ENCODE data around the gene DUSP2. TPM values are rescaled to one million over a fixed set of nuclear protein-coding genes. Genes with fewer than 3 reads are reported as not detected.

Gene DUSP2
- total RNA-seq, 2 experiments from 2014 or later, result 311 to 313 TPM

DNA sequence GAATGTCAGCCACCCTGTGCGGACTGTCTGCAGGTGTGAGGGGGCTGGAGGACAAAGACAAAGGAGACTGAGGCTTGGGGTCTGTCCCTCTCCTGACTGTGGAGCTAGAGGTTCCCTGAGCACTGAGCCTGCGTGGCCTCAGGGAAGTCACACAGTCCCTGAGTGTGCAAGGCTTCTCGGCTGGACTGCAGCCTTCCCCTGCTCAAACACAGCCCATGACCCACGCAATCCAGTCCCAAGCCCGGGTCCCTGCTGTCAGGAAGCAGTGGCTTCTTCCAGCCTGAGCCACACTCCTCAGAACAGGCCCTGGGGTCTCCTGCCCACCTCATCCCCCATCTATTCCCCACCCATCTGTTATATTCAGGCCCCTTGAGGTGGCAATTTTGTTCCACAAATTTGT is 9.6 kb downstream of the DUSP2 start:
- H3K36me3 Mint-ChIP-seq (ENCODE audit: low read depth), result peaks cover 7% of the 10 kb centered on the region
- no peak overlapping the region for H3K27ac Mint-ChIP-seq
- no peaks in the 10 kb centered on the region for H3K27me3 Mint-ChIP-seq
- POLR2A ChIA-PET, result interaction anchor here (0.6 to 14.8 kb wide), 5 partner anchors 10 to 107 kb away, joined by 3 to 690 read pairs (median 12); partner anchors contain the start of genes DUSP2 and STARD7
- ATAC-seq (no peak), DNase-seq (no peak)
- intact Hi-C loops (cut with micrococcal nuclease), result loop anchor here (5.0 kb wide), 1 partner anchor 127 kb away; no protein-coding TSS in a partner anchor
- H3K4me1 Mint-ChIP-seq (ENCODE audit: low read depth), result peaks cover 29% of the 10 kb centered on the region
- CTCF ChIA-PET, result interaction anchor here (1.2 to 14.1 kb wide), 2 partner anchors 19 to 39 kb away, joined by 3 to 540 read pairs; no protein-coding TSS in a partner anchor
- TF ChIP-seq, protein P1, sequence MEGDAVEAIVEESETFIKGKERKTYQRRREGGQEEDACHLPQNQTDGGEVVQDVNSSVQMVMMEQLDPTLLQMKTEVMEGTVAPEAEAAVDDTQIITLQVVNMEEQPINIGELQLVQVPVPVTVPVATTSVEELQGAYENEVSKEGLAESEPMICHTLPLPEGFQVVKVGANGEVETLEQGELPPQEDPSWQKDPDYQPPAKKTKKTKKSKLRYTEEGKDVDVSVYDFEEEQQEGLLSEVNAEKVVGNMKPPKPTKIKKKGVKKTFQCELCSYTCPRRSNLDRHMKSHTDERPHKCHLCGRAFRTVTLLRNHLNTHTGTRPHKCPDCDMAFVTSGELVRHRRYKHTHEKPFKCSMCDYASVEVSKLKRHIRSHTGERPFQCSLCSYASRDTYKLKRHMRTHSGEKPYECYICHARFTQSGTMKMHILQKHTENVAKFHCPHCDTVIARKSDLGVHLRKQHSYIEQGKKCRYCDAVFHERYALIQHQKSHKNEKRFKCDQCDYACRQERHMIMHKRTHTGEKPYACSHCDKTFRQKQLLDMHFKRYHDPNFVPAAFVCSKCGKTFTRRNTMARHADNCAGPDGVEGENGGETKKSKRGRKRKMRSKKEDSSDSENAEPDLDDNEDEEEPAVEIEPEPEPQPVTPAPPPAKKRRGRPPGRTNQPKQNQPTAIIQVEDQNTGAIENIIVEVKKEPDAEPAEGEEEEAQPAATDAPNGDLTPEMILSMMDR (IDR thresholded peaks at IDR 0.05), result no peak
- H3K9me3 Mint-ChIP-seq, result no peaks in the 10 kb centered on the region
- H3K4me3 Mint-ChIP-seq, result no peak overlapping the region

DNA sequence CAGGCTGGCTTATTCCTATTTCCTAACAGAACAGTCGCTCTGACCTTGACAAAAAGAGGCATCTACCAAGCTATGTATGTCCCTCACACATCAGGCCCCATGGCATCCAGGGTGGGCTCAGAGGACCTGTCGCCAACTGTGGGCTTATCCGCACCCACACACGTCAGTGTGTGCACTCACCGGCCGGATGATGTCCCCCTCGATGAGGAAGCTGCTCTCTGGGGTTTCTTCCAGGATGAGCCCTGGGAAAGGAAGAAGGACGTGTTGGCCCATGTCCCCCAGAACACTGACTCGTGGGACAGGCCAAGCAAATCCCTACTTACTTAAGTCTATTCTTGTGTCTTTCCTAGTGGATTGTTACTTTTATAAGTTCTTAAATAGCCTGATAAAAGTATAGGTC is 10.1 kb downstream of the DUSP2 start:
- ChIA-PET POLR2A (interaction anchor here (0.6 to 14.8 kb wide), 4 partner anchors 10 to 107 kb away, joined by 3 to 690 read pairs (median 32); partner anchors contain the start of gene DUSP2), CTCF (interaction anchor here (1.2 to 14.1 kb wide), 2 partner anchors 18 to 39 kb away, joined by 3 to 540 read pairs; no protein-coding TSS in a partner anchor)
- Mint-ChIP-seq H3K36me3 (ENCODE audit: low read depth) (peaks cover 7% of the 10 kb centered on the region), H3K9me3 (no peaks in the 10 kb centered on the region), H3K4me3 (no peak overlapping the region), H3K27ac (no peak overlapping the region), H3K4me1 (ENCODE audit: low read depth) (peaks cover 31% of the 10 kb centered on the region), H3K27me3 (no peaks in the 10 kb centered on the region)
- DNase-seq, result no peak
- ATAC-seq, result no peak
- intact Hi-C loops (cut with micrococcal nuclease), result loop anchor here (5.0 kb wide), 1 partner anchor 127 kb away; no protein-coding TSS in a partner anchor
- TF ChIP-seq, protein P1 (IDR thresholded peaks at IDR 0.05), result no peak

DNA sequence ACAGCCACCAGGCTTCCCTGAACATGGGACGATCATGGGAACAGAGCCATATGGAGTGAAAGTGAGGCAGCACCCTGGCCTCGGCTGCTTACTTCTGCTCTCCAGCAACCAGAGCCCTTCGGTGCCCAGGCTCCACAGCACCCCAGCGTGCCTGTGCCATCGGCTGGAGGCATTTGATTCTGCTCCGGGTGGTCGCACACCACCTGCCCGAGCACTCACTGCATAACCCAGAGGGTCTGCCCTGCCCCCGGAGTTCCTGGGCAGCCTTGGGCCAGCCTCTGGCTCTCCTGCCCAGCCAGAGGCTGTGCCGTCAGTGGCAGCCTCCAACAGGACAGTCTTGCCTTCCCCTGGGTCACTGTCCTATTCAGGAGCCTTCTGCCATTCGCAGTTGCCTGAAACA is 10.8 kb downstream of the DUSP2 start:
- DNase-seq (no peak), ATAC-seq (no peak)
- Mint-ChIP-seq H3K36me3 (ENCODE audit: low read depth) (peaks cover 8% of the 10 kb centered on the region), H3K9me3 (no peaks in the 10 kb centered on the region), H3K27ac (no peak overlapping the region), H3K4me1 (ENCODE audit: low read depth) (peaks cover 33% of the 10 kb centered on the region), H3K4me3 (no peak overlapping the region), H3K27me3 (no peaks in the 10 kb centered on the region)
- TF ChIP-seq, protein P1 (IDR thresholded peaks at IDR 0.05), result no peak
- CTCF ChIA-PET, result no interaction called here
- intact Hi-C loops (cut with micrococcal nuclease), result no loop called here
- POLR2A ChIA-PET, result interaction anchor here (2.5 to 14.8 kb wide), 3 partner anchors 10 to 26 kb away, joined by 6 to 690 read pairs (median 67); partner anchors contain the start of gene DUSP2

DNA sequence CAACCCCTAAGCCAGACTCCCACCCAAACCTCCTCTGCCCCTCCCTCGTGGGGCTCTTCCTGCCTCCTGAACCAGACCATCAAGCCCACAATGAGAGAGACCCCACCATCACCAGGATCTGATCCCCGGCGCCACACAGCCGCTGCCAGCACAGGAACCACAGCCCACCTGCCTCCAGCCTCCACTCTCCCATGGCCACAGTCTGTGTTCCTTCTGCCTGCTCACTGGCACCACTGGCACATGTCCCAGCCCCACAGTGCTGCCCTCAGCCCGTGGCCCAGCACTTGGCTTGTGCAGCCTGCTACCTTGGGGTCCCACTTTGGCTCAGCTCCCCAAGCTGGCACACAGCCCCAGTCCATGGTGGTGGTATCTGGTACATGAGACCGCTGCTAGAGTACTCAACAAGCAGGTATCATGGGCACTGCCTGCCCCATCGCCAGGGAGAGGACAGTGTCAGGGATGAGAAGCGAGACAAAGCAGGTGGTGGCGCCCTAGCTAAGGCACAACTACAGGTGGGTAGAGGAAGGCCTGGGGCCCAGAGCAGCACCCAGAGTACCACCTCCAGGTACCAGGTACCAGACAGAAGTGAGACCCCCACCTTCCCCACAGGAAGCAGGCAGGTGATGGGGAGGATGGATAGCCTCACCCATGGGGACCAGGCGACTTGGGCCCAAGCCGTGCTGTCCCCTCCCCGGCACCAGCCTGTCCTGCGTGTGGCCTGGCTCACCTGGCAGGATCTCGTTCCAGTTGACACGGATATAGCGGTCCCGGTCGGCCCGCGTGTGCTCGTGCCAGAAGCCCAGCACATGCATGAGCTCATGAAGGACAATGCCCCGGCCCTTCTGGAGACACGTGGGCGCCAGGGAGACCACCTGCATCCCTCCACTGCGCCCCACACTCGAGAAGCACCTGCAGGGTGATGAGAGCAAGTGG is 13.2 kb downstream of the DUSP2 start:
- POLR2A ChIA-PET, result interaction anchor here (1.4 to 5.0 kb wide), 3 partner anchors 9 to 77 kb away, joined by 5 to 67 read pairs (median 6); partner anchors contain the start of genes DUSP2 and STARD7
- Mint-ChIP-seq H3K36me3 (ENCODE audit: low read depth) (peaks cover 9% of the 10 kb centered on the region), H3K27ac (peak overlapping the region; percentile 90), H3K4me3 (peak overlapping the region; percentile 28), H3K27me3 (no peaks in the 10 kb centered on the region), H3K4me1 (ENCODE audit: low read depth) (peaks cover 23% of the 10 kb centered on the region), H3K9me3 (no peaks in the 10 kb centered on the region)
- DNase-seq (no peak), ATAC-seq (no peak)
- CTCF ChIA-PET, result interaction anchor here (1.3 to 4.5 kb wide), 4 partner anchors 10 to 140 kb away, joined by 5 to 52 read pairs (median 22); partner anchors contain the start of gene ADRA2B
- TF ChIP-seq, protein P1 (IDR thresholded peaks at IDR 0.05), result no peak
- intact Hi-C loops (cut with micrococcal nuclease), result no loop called here

Data from activated CD8-positive, alpha-beta T cell treated with anti-CD3 and anti-CD28 coated beads for 36 hours (primary cell).